K562 (cell line): ENCODE results near the gene VPS16. TPM values are rescaled to one million over a fixed set of nuclear protein-coding genes. Genes with fewer than 3 reads are reported as not detected.

Experiments used
- ATAC-seq: fragments of 200-7000 bp; cut with Tn5 transposase; 3 replicates; pipeline ENCODE4 v1.9.1; 2020; ENCODE audit warnings: moderate library complexity
- BruUV-seq: library from RNA; stranded (reverse); fragments of 400-500 nt; replicated peaks from 2 replicates; lab custom pipeline; 2021; lab: Mats Ljungman, UMichigan
- CTCF ChIA-PET: fragments of 300-600 bp; formaldehyde crosslinking; extraction: SDS; loops from one replicate; lab custom pipeline; 2021; ENCODE audit warnings: low intra/inter-chr PET ratio; lab: Yijun Ruan, JAX
- POLR2A ChIA-PET: fragments of 300-600, 350-650 bp; sonication (Branson Sonifier 250); formaldehyde crosslinking; extraction: SDS; loops from one replicate; lab custom pipeline; 2021; ENCODE audit warnings: antibody characterized with exemption, inconsistent platforms; lab: Yijun Ruan, JAX
- DNase-seq, 4 experiments: peaks; one replicate each; pipeline versions ENCODE4 v3.0.0 to v3.0.0-alpha.2; 2011 to 2018; ENCODE audit warnings: low spot score in 3 of 4, mixed read lengths in 3 of 4; ENCODE audit errors: extremely low read depth in 1 of 4
- FAIRE-seq: peaks from 2 replicates; lab custom pipeline; 2011; peaks lifted over from hg19 to GRCh38; lab: Jason Lieb, UNC
- H2AFZ ChIP-seq: 2 replicates; pipeline ENCODE4 v1.6.0; 2011; ENCODE audit warnings: low read depth, low read length, control low read depth, inconsistent platforms
- H3K27ac ChIP-seq: fragments of 200-600 bp; 3 replicates; pipeline ENCODE4 v1.8.0; 2011; ENCODE audit warnings: low read depth, mild to moderate bottlenecking, control low read depth, inconsistent platforms, low read length, moderate library complexity, mixed read lengths; ENCODE audit errors: extremely low read depth
- H3K27me3 ChIP-seq, 2 experiments: fragments of 300-600 bp in 1 of 2; 2 replicates in 1 of 2; 3 replicates in 1 of 2; pipeline versions ENCODE4 v1.6.0 to v1.8.0; 2011; ENCODE audit warnings: inconsistent platforms in 2 of 2, low read length in 2 of 2, mild to moderate bottlenecking in 1 of 2, mixed read lengths in 1 of 2, moderate library complexity in 1 of 2; ENCODE audit not compliant: control insufficient read depth in 2 of 2, insufficient read depth in 2 of 2
- H3K36me3 ChIP-seq: fragments of 300-600 bp; 3 replicates; pipeline ENCODE4 v1.8.0; 2011; ENCODE audit warnings: mild to moderate bottlenecking, low read length, inconsistent platforms; ENCODE audit not compliant: control insufficient read depth, insufficient read depth
- H3K4me1 ChIP-seq, 2 experiments: fragments of 200-600 bp in 1 of 2; replicated peaks in 1 of 2; 2 replicates in 1 of 2; 3 replicates in 1 of 2; pipeline versions ENCODE4 v1.5.1 to v1.8.0; 2011; ENCODE audit warnings: inconsistent platforms in 2 of 2, low read length in 2 of 2, mild to moderate bottlenecking in 1 of 2, mixed read lengths in 1 of 2, moderate library complexity in 1 of 2; ENCODE audit not compliant: control insufficient read depth in 2 of 2, insufficient read depth in 2 of 2
- H3K4me2 ChIP-seq: 2 replicates; pipeline ENCODE4 v1.6.1; 2011; ENCODE audit warnings: low read length, control low read depth, inconsistent platforms, mixed read lengths; ENCODE audit not compliant: insufficient read depth
- H3K4me3 ChIP-seq: fragments of 200-600 bp; sonication (generic), shearing (Covaris generic); 2 replicates; pipeline ENCODE4 v1.5.1; 2016; ENCODE audit warnings: control low read depth, inconsistent platforms
- H3K79me2 ChIP-seq: fragments of 200-600 bp; 3 replicates; pipeline ENCODE4 v1.8.0; 2011; ENCODE audit warnings: low read length, inconsistent platforms; ENCODE audit not compliant: control insufficient read depth, insufficient read depth
- H3K9ac ChIP-seq, 2 experiments: 2 replicates each; pipeline versions ENCODE4 v1.6.0 to v1.6.1; 2011; ENCODE audit warnings: low read depth in 2 of 2, low read length in 2 of 2, control low read depth in 1 of 2, inconsistent platforms in 1 of 2, mild to moderate bottlenecking in 1 of 2, mixed read lengths in 1 of 2; ENCODE audit not compliant: insufficient read depth in 1 of 2
- H3K9me1 ChIP-seq: one replicate; pipeline ENCODE4 v1.6.0; 2011; ENCODE audit warnings: inconsistent platforms, mild to moderate bottlenecking, low read length, moderate library complexity; ENCODE audit not compliant: control insufficient read depth, insufficient read depth
- H3K9me3 ChIP-seq: replicated peaks from 2 replicates; pipeline ENCODE4 v1.5.1; 2011; ENCODE audit warnings: low read depth, low read length, inconsistent platforms; ENCODE audit not compliant: control insufficient read depth, insufficient read depth
- H4K20me1 ChIP-seq: replicated peaks from 2 replicates; pipeline ENCODE4 v1.6.1; 2011; ENCODE audit warnings: low read length, inconsistent platforms, mixed read lengths; ENCODE audit not compliant: control insufficient read depth, insufficient read depth
- HMG20B ChIP-seq: fragments of 250-450 bp; sonication (Bioruptor Pico); IDR thresholded peaks from 2 replicates; pipeline ENCODE4 v1.5.0; 2021; ENCODE audit warnings: mild to moderate bottlenecking
- IFI16 ChIP-seq: fragments of 250-450 bp; sonication (Bioruptor Pico); IDR thresholded peaks from 2 replicates; pipeline ENCODE4 v2.1.2; 2022; ENCODE audit warnings: mild to moderate bottlenecking, inconsistent platforms
- KAT8 ChIP-seq: fragments of 450-650 bp; IDR thresholded peaks from 2 replicates; pipeline ENCODE4 v1.6.1; 2016; ENCODE audit warnings: low read depth, mild to moderate bottlenecking
- TCFL5 ChIP-seq: fragments of 250-450 bp; sonication (Bioruptor Pico); conservative IDR thresholded peaks from 2 replicates; pipeline ENCODE4 v1.6.1; 2021; ENCODE audit warnings: mild to moderate bottlenecking, moderate library complexity, matching md5 sums
- ZNF407 ChIP-seq: fragments of 450-650 bp; IDR thresholded peaks from 2 replicates; pipeline ENCODE4 v1.6.1; 2016; ENCODE audit warnings: low read depth
- ZNF584 ChIP-seq: fragments of 200-800 bp; sonication (Bioruptor generic); IDR thresholded peaks from 2 replicates; pipeline ENCODE4 v1.6.1; 2016; ENCODE audit warnings: low read depth, mild to moderate bottlenecking, missing genetic modification characterization, missing compliant biosample characterization
- ZNF695 ChIP-seq: fragments of 450-650 bp; formaldehyde crosslinking; IDR thresholded peaks from 2 replicates; pipeline ENCODE4 v1.4.0; 2020; ENCODE audit warnings: mild to moderate bottlenecking, moderate library complexity
- ZNF785 ChIP-seq: fragments of 250-450 bp; sonication (Bioruptor Pico); IDR thresholded peaks from 2 replicates; pipeline ENCODE4 v1.4.0; 2020; ENCODE audit warnings: mild to moderate bottlenecking
- WGBS: fragments of 100-300 bp; shearing (Covaris generic); methylation state at CpG from one replicate; pipeline ENCODE4 v1.1.6; 2016; ENCODE audit warnings: low coverage, mixed read lengths; ENCODE audit not compliant: insufficient coverage; ENCODE audit errors: missing lambda C conversion rate; 5-methylcytosine and 5-hydroxymethylcytosine counted together
- in situ Hi-C: fragments of 300-500 bp; cut with MboI; formaldehyde crosslinking; loops from 4 replicates; pipeline ENCODE4 v1.15.0; 2018; ENCODE audit warnings: inconsistent platforms, mixed read lengths
- intact Hi-C: fragments of 100-400 bp; cut with micrococcal nuclease; formaldehyde crosslinking; loops from 2 replicates; pipeline ENCODE4 v1.14.2; 2022
- polyA plus RNA-seq, 8 experiments: library from polyadenylated mRNA; depleted of rRNA in 4 of 8; stranded (reverse) in 5 of 8; unstranded in 3 of 8; fragments of >200 nt; fragmentation: Nextera tagmentation in 2 of 8; fragmentation: Illumina TruSeq in 1 of 8; extraction: Ambion mirVana in 2 of 8; extraction: Trizol in 1 of 8; gene quantifications; 2 replicates each; pipeline versions ENCODE4 v1.2.1 to v1.2.3, GENCODE V29; 2011 to 2014; ENCODE audit warnings: inconsistent platforms in 1 of 8, missing spikeins in 1 of 8
- total RNA-seq, 7 experiments: library from RNA; depleted of rRNA in 6 of 7; stranded (reverse); fragments of >200 nt in 6 of 7; fragmentation: Illumina TruSeq in 2 of 7; extraction: Trizol in 2 of 7; gene quantifications; 2 replicates each; pipeline versions ENCODE4 v1.2.1 to v1.2.3, GENCODE V29; 2011 to 2021; ENCODE audit warnings: low replicate concordance in 1 of 7

VPS16 gene
- total and polyA plus RNA-seq, 9 of the 15 experiments (the other 6 are each of a cell fraction or from before 2014, with no cell fraction given): 6.8 to 24.7 (median 14.0) TPM

DNA sequence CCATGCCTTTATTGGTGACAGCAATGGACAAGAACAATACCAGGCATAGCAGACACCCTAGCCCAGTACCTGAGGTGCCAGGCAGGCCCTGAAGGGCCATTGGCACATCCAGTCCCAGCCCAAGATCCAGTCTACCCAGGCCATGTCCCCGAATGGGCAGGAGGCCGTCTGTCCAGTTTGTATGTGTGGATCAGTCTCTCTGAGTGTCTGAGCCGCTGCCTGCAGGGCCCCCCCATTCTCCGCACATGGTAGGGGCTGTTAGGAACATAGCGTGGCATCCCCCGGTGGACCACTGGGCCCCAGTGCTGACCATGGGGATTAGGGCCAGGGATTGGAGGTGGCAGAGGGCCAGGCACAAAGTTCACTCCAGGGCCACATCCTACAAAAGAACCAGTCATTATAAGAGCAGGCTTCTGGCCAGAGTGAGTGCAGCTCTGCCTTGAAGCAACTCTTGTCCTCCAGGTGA is 5.2 kb upstream of the VPS16 start:
- H3K4me2 ChIP-seq: no peak overlapping the region
- no peak overlapping the region for H3K9ac ChIP-seq
- WGBS: 33% methylated on average over 5 of the region's 6 CpGs
- POLR2A ChIA-PET: no interaction called here
- peaks cover 4 to 15% of the 10 kb centered on the region in 2 experiments; a peak in 3 of 5 replicates for H3K4me1 ChIP-seq
- BruUV-seq: no TSS peak
- no peaks in the 10 kb centered on the region for H3K27me3 ChIP-seq
- H2AFZ ChIP-seq: no peak overlapping the region
- H3K79me2 ChIP-seq: no peaks in the 10 kb centered on the region; the same call in 2 of the 3 replicates
- H3K36me3 ChIP-seq: no peaks in the 10 kb centered on the region
- H3K9me3 ChIP-seq: no peaks in the 10 kb centered on the region
- no peak for ATAC-seq
- H3K27ac ChIP-seq: no peak overlapping the region
- CTCF ChIA-PET: no interaction called here
- no peak for FAIRE-seq
- no peaks in the 10 kb centered on the region for H3K9me1 ChIP-seq
- H3K4me3 ChIP-seq: no peak overlapping the region
- TF ChIP-seq TCFL5 (CRISPR knock-in tag): no peak
- no peak for TF ChIP-seq HMG20B (CRISPR knock-in tag)
- TF ChIP-seq IFI16: no peak
- TF ChIP-seq ZNF695 (CRISPR knock-in tag): no peak
- TF ChIP-seq ZNF785: no peak
- no peak for TF ChIP-seq ZNF407
- no peak for TF ChIP-seq ZNF584 (CRISPR knock-in tag)
- TF ChIP-seq KAT8: no peak
- TF ChIP-seq, all 486 proteins: peak for 0
- intact Hi-C loops: no loop called here
- H4K20me1 ChIP-seq: no peaks in the 10 kb centered on the region
- DNase-seq: peak in 1 of 4 experiments; percentile 1
- in situ Hi-C loops: no loop called here
